ENCODE measurements around the gene IDE. TPM values are rescaled to one million over a fixed set of nuclear protein-coding genes. Genes with fewer than 3 reads are reported as not detected.

The IDE gene
- total RNA-seq, result 17.0 and 20.0 TPM in 2 replicates

DNA sequence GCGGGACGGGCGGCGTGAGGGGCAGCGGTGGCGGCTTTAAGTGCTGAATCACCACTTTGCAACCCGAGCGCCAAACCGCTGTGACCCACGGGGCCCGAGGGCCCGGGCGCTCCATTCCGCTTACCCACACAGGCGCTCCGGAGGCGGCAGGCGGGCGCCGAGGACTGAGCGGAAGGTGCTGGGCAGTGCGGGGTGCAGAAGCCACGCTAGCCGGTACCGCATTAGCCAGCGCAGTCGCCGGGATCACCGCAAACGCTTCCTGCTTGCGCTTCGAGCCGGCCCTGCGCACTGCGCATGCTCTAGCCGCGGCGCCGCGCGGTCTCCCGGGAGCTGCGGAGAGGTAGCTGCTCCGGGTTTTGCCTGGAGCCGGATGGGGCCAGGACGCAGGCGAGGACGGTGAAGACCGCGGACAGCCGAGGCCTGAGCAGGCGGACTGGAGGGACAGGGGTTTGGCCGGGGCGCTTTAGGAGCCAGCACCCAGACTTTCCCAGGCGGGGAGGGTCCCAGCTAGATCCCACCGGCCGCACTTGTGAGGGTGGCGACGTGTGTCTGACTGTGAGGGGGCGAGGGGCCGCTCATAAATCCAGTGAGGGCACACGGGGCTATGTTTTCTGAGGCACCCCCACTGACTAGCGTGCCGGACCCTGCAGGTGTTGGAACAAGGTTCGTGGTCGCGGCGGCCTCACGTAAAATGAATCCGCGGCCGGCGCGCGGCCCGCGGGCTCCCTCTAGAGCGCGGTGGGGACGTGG lies at the start of gene IDE:
Gene IDE (minus strand): TSS at position 296 of the 750 bp plus-strand sequence. CDS start 74 bp downstream, at position 222.

GRCh38 chr10:92592761-92593618 lies 19.1 kb upstream of the IDE start, which contains the start of gene KIF11:
Gene KIF11, plus strand, starts transcription at chr10:92593130. Its CDS starts 246 bp downstream, at chr10:92593376.

Other genes starting within 250 kb of the IDE start
- gene KIF11, start 19.0 kb upstream of the IDE start, total RNA-seq, result 3.2 and 3.5 TPM in 2 replicates
- gene HHEX, start 115.9 kb upstream of the IDE start, total RNA-seq, result 1.9 and 2.3 TPM in 2 replicates